CD4-positive, alpha-beta T cell treated with Interleukin-10 for 1 hour (primary cell): ENCODE measurements around the gene ZNF300.
"Not testable (repeated sequence)": the region's sequence is repeated elsewhere in the genome, so short reads cannot be mapped to it uniquely, and the experiment has no call there.

Experiments
- DNase-seq: peaks from one replicate; pipeline ENCODE4 v3.0.0-alpha.2; 2020

Gene ZNF300

GRCh38 chr5:150904479-150905311 lies at the start of gene ZNF300:
Gene ZNF300 (minus strand): TSS chr5:150904980. CDS start chr5:150903155, 1,825 bp downstream.
- peak; percentile 47 for DNase-seq

DNA sequence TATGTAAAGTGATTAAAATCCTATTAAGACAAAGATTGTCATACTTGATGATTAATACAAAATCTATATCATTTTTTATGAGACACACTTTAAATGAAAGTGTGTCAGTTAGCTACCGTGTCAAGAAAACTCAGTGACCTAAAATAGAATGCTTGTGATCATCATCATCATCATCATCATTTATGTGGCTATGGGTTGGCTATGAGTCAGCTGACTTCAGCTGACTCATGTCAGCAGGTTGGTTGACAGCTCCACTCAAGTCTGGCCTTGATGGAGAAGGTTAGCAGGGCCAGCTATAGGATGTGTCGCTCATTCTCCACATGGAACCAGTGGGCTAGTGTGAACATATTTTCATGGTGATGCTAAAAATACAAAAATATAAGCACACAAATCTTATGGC lies 43.8 kb upstream of the ZNF300 start:
- DNase-seq = no peak

DNA sequence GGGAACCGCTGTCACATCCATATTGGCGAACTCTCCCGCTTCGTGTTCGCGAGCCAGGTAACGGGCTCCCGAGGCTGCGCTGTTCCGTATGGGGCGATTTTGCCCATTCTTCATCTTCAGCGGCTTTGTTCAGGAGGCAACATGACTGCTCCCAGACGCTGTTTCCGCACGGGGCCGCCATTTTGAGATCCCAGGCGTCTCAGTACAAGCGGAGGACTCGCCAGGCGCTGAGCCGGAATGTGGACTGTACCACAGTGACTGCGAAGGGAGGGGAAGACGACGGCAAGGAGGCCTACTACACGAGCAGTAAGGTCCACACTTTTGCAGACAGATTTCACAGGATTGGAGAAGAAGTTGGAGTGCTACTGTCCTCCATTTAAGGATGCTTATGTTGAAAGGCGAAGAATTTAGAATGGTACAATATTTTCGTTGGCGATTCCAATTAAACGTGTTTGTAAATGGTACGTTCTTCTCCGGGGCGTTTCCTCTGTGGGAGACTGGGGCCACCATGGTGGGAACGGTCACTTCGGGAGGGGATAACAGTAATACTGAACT lies 41.6 kb upstream of the ZNF300 start:
- no peak for DNase-seq

DNA sequence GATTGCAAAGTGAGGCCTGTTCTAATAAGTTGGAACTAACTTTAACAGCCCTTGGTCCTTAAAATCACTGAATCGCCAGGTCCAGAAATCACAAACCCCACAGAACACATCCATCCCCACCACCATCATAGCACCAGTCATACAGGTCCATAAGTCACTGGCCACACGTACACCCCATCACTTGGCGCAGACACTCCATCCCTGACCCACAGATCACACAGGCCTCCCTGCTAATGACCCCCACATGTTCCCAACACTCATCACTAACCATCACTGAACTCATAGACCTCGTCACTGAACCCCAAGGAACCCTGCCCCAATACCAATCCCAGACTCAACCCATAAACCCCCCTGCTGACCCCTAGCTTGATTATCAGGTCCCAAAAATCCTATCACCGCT lies 41.2 kb upstream of the ZNF300 start:
- no peak for DNase-seq

DNA sequence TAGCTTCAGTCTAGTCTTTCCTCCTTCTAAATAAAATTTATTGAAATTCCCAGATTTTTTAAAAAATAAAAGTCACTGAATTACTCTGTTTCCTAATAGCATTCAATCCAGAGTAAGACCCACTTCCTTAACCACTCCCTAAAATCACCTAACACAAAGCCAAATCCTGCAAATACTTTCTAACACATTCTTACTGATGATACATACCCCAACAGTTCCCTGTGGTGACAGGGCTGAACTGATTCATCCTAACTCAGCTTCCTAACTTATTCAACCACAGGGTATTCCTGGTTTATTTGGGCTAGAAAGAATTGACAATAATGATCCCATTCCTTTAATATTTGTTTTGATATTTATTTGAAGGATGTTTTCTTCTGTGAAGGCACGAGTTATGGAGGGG lies 40.7 kb upstream of the ZNF300 start:
- DNase-seq = no peak

- DNase-seq = no peak
Measured at GRCh38 chr5:150931368-150931965, 26.7 kb upstream of the ZNF300 start.

GRCh38 chr5:150918613-150919012 lies 13.8 kb upstream of the ZNF300 start:
- DNase-seq = no peak

- no peak for DNase-seq
Measured at GRCh38 chr5:150912312-150912814, 7.6 kb upstream of the ZNF300 start.

GRCh38 chr5:150905312-150905683 lies 518 bp upstream of the ZNF300 start:
- no peak for DNase-seq

DNA sequence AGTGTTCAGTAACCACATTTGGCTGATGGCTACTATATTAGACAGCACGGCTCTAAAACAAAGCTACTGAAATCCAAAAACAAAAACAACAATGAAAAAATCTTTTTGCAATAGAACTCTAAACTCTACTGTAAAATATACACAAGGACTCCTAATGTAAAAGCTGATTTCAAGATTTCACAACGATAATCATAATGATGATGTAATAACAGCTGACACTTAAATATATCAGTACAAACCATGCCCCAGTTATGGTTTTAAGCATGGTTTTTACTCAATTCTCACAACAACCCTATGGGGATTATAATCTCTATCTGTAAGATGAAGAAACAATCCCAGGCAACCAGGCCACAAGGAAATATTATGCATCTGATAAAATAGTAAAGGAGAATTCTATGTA lies 3.3 kb downstream of the ZNF300 start:
- DNase-seq = no peak

- no peak for DNase-seq
Measured at GRCh38 chr5:150895431-150896428, 9.1 kb downstream of the ZNF300 start.

DNA sequence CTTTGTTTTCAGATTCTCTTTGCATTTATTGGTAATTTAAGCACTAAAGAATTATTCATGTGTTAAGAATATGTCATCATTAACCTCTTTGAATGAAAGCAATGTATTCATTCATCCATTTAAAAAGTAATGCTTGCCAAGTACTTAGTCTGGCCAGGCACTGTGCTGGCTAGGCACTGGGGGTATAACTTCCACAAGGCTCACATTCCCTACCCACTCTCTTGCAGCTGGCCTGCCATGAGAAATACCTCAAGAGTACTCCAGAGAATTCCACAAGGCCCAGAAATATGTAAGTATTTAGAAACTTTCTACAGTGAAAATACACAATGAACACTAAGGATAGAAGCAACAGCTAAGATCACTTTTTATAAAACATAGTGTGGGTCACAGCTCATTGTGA lies 25.4 kb downstream of the ZNF300 start:
- DNase-seq = no peak

DNA sequence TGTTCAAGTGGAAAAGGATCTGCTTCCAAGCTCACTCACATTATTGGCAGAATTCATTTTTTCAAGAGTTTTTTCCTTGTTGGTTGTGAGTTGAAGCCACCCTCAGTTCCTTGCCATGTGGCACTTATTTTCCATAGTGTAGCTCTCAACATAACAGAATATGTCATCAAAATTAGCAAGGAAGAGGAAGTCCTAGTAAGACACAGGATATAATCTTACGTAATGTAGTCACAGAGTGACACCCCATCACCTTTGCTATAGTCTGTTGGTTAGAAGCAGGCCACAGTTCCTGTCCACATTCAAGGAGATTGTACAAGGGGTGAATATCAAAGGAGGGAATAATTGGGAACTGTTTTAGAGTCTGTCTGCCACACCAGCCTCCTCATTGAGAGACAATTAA lies 42.7 kb downstream of the ZNF300 start:
- no peak for DNase-seq

- DNase-seq = no peak
Measured at GRCh38 chr5:150860246-150860821, 44.4 kb downstream of the ZNF300 start.

GRCh38 chr5:150856700-150857099 lies 48.1 kb downstream of the ZNF300 start:
- not testable (repeated sequence) for DNase-seq

- no peak for DNase-seq
Measured at GRCh38 chr5:150853561-150853960, 51.2 kb downstream of the ZNF300 start.

GRCh38 chr5:150851039-150851438 lies 53.7 kb downstream of the ZNF300 start:
- DNase-seq = no peak

GRCh38 chr5:150848271-150848670 lies 56.5 kb downstream of the ZNF300 start:
- DNase-seq = no peak

GRCh38 chr5:150847334-150847695 lies 57.5 kb downstream of the ZNF300 start:
- no peak for DNase-seq

GRCh38 chr5:150846654-150847333 lies 58.0 kb downstream of the ZNF300 start:
- peak; percentile 84 for DNase-seq

GRCh38 chr5:150846308-150846653 lies 58.5 kb downstream of the ZNF300 start, which contains the start of gene IRGM:
Gene IRGM (plus strand): TSS chr5:150846521. CDS start chr5:150848124, 1,603 bp downstream.
- peak; percentile 67 for DNase-seq
